K562 (cell line): ENCODE measurements around the gene TRABD. TPM values are rescaled to one million over a fixed set of nuclear protein-coding genes. Genes with fewer than 3 reads are reported as not detected.

Experiments used
- ATAC-seq: fragments of 200-7000 bp; cut with Tn5 transposase; 3 replicates; pipeline ENCODE4 v1.9.1; 2020; ENCODE audit warnings: moderate library complexity
- BruUV-seq: library from RNA; stranded (reverse); fragments of 400-500 nt; replicated peaks from 2 replicates; lab custom pipeline; 2021; lab: Mats Ljungman, UMichigan
- CTCF ChIA-PET: fragments of 300-600 bp; formaldehyde crosslinking; extraction: SDS; loops from one replicate; lab custom pipeline; 2021; ENCODE audit warnings: low intra/inter-chr PET ratio; lab: Yijun Ruan, JAX
- POLR2A ChIA-PET: fragments of 300-600, 350-650 bp; sonication (Branson Sonifier 250); formaldehyde crosslinking; extraction: SDS; loops from one replicate; lab custom pipeline; 2021; ENCODE audit warnings: antibody characterized with exemption, inconsistent platforms; lab: Yijun Ruan, JAX
- DNase-seq, 4 experiments: peaks; one replicate each; pipeline versions ENCODE4 v3.0.0 to v3.0.0-alpha.2; 2011 to 2018; ENCODE audit warnings: low spot score in 3 of 4, mixed read lengths in 3 of 4; ENCODE audit errors: extremely low read depth in 1 of 4
- FAIRE-seq: peaks from 2 replicates; lab custom pipeline; 2011; peaks lifted over from hg19 to GRCh38; lab: Jason Lieb, UNC
- H2AFZ ChIP-seq: 2 replicates; pipeline ENCODE4 v1.6.0; 2011; ENCODE audit warnings: low read depth, low read length, control low read depth, inconsistent platforms
- H3K27ac ChIP-seq: fragments of 200-600 bp; 3 replicates; pipeline ENCODE4 v1.8.0; 2011; ENCODE audit warnings: low read depth, mild to moderate bottlenecking, control low read depth, inconsistent platforms, low read length, moderate library complexity, mixed read lengths; ENCODE audit errors: extremely low read depth
- H3K27me3 ChIP-seq, 2 experiments: fragments of 300-600 bp in 1 of 2; 2 replicates in 1 of 2; 3 replicates in 1 of 2; pipeline versions ENCODE4 v1.6.0 to v1.8.0; 2011; ENCODE audit warnings: inconsistent platforms in 2 of 2, low read length in 2 of 2, mild to moderate bottlenecking in 1 of 2, mixed read lengths in 1 of 2, moderate library complexity in 1 of 2; ENCODE audit not compliant: control insufficient read depth in 2 of 2, insufficient read depth in 2 of 2
- H3K36me3 ChIP-seq: fragments of 300-600 bp; 3 replicates; pipeline ENCODE4 v1.8.0; 2011; ENCODE audit warnings: mild to moderate bottlenecking, low read length, inconsistent platforms; ENCODE audit not compliant: control insufficient read depth, insufficient read depth
- H3K4me1 ChIP-seq, 2 experiments: fragments of 200-600 bp in 1 of 2; replicated peaks in 1 of 2; 2 replicates in 1 of 2; 3 replicates in 1 of 2; pipeline versions ENCODE4 v1.5.1 to v1.8.0; 2011; ENCODE audit warnings: inconsistent platforms in 2 of 2, low read length in 2 of 2, mild to moderate bottlenecking in 1 of 2, mixed read lengths in 1 of 2, moderate library complexity in 1 of 2; ENCODE audit not compliant: control insufficient read depth in 2 of 2, insufficient read depth in 2 of 2
- H3K4me2 ChIP-seq: 2 replicates; pipeline ENCODE4 v1.6.1; 2011; ENCODE audit warnings: low read length, control low read depth, inconsistent platforms, mixed read lengths; ENCODE audit not compliant: insufficient read depth
- H3K4me3 ChIP-seq: fragments of 200-600 bp; sonication (generic), shearing (Covaris generic); 2 replicates; pipeline ENCODE4 v1.5.1; 2016; ENCODE audit warnings: control low read depth, inconsistent platforms
- H3K79me2 ChIP-seq: fragments of 200-600 bp; 3 replicates; pipeline ENCODE4 v1.8.0; 2011; ENCODE audit warnings: low read length, inconsistent platforms; ENCODE audit not compliant: control insufficient read depth, insufficient read depth
- H3K9ac ChIP-seq, 2 experiments: 2 replicates each; pipeline versions ENCODE4 v1.6.0 to v1.6.1; 2011; ENCODE audit warnings: low read depth in 2 of 2, low read length in 2 of 2, control low read depth in 1 of 2, inconsistent platforms in 1 of 2, mild to moderate bottlenecking in 1 of 2, mixed read lengths in 1 of 2; ENCODE audit not compliant: insufficient read depth in 1 of 2
- H3K9me1 ChIP-seq: one replicate; pipeline ENCODE4 v1.6.0; 2011; ENCODE audit warnings: inconsistent platforms, mild to moderate bottlenecking, low read length, moderate library complexity; ENCODE audit not compliant: control insufficient read depth, insufficient read depth
- H3K9me3 ChIP-seq: replicated peaks from 2 replicates; pipeline ENCODE4 v1.5.1; 2011; ENCODE audit warnings: low read depth, low read length, inconsistent platforms; ENCODE audit not compliant: control insufficient read depth, insufficient read depth
- H4K20me1 ChIP-seq: replicated peaks from 2 replicates; pipeline ENCODE4 v1.6.1; 2011; ENCODE audit warnings: low read length, inconsistent platforms, mixed read lengths; ENCODE audit not compliant: control insufficient read depth, insufficient read depth
- ADNP ChIP-seq: fragments of 200-800 bp; sonication (Bioruptor generic); IDR thresholded peaks from 2 replicates; pipeline ENCODE4 v1.6.1; 2016; ENCODE audit warnings: missing genetic modification characterization, missing compliant biosample characterization
- ATF2 ChIP-seq: sonication (generic); formaldehyde crosslinking; IDR thresholded peaks from 2 replicates; pipeline ENCODE4 v1.8.1; 2022; ENCODE audit warnings: missing genetic modification reagents
- BRD4 ChIP-seq: fragments of 200-600 bp; sonication (generic); IDR thresholded peaks from 2 replicates; pipeline ENCODE4 v1.6.1; 2017; ENCODE audit warnings: inconsistent platforms
- CBFA2T2 ChIP-seq: fragments of 450-650 bp; conservative IDR thresholded peaks from 2 replicates; pipeline ENCODE4 v1.6.1; 2017; ENCODE audit warnings: mild to moderate bottlenecking
- ETV5 ChIP-seq: sonication (generic); formaldehyde crosslinking; IDR thresholded peaks from 2 replicates; pipeline ENCODE4 v1.4.0; 2020; ENCODE audit warnings: low read depth, mild to moderate bottlenecking, missing genetic modification reagents
- FOXK2 ChIP-seq, 2 experiments: fragments of 450-650 bp; IDR thresholded peaks in 1 of 2; conservative IDR thresholded peaks in 1 of 2; 2 replicates each; pipeline ENCODE4 v1.6.1; 2016; ENCODE audit warnings: low read depth in 2 of 2, mild to moderate bottlenecking in 1 of 2
- GATAD2B ChIP-seq: fragments of 450-650 bp; IDR thresholded peaks from 2 replicates; pipeline ENCODE4 v1.6.1; 2017; ENCODE audit warnings: mild to moderate bottlenecking, borderline replicate concordance
- JUND ChIP-seq, 2 experiments: IDR thresholded peaks; 2 replicates in 1 of 2; 3 replicates in 1 of 2; pipeline ENCODE4 v1.6.1; 2011; ENCODE audit warnings: borderline replicate concordance in 2 of 2, low read depth in 2 of 2, low read length in 2 of 2, improper control_type of control experiment in 1 of 2, missing biosample characterization in 1 of 2, missing genetic modification characterization in 1 of 2, missing genetic modification reagents in 1 of 2
- PCBP2 ChIP-seq: fragments of 200-400 bp; formaldehyde crosslinking; IDR thresholded peaks from 2 replicates; pipeline ENCODE4 v1.6.1; 2018; ENCODE audit warnings: low read length, low read depth, mild to moderate bottlenecking, moderate library complexity; ENCODE audit not compliant: poor library complexity, severe bottlenecking
- POLR2G ChIP-seq: fragments of 200-400 bp; formaldehyde crosslinking; IDR thresholded peaks from 2 replicates; pipeline ENCODE4 v1.6.1; 2017; ENCODE audit warnings: low read depth, mild to moderate bottlenecking, antibody characterized with exemption, low read length, moderate library complexity
- RAD21 ChIP-seq, 2 experiments: fragments of 250-450 bp in 1 of 2; fragments of 450-650 bp in 1 of 2; sonication (Bioruptor Pico) in 1 of 2; formaldehyde crosslinking in 1 of 2; IDR thresholded peaks in 1 of 2; conservative IDR thresholded peaks in 1 of 2; 2 replicates each; pipeline versions ENCODE4 v1.4.0 to v1.8.0; 2020 to 2022; ENCODE audit warnings: mild to moderate bottlenecking in 2 of 2, moderate library complexity in 1 of 2
- RBFOX2 ChIP-seq: fragments of 200-400 bp; formaldehyde crosslinking; IDR thresholded peaks from 2 replicates; pipeline ENCODE4 v1.6.1; 2017; ENCODE audit warnings: low read depth, mild to moderate bottlenecking, low read length, moderate library complexity
- SMARCB1 ChIP-seq: IDR thresholded peaks from 2 replicates; pipeline ENCODE4 v1.6.1; 2011; ENCODE audit warnings: improper control_type of control experiment, low read depth; ENCODE audit not compliant: insufficient read length
- SPI1 ChIP-seq: IDR thresholded peaks from 2 replicates; pipeline ENCODE4 v1.6.1; 2011; ENCODE audit warnings: low read depth, low read length, control low read depth, borderline replicate concordance
- ZNF699 ChIP-seq: fragments of 250-450 bp; sonication (Bioruptor Pico); IDR thresholded peaks from 2 replicates; pipeline ENCODE4 v1.8.0; 2021; ENCODE audit warnings: mild to moderate bottlenecking, moderate library complexity; ENCODE audit not compliant: insufficient replicate concordance
- ZNF785 ChIP-seq: fragments of 250-450 bp; sonication (Bioruptor Pico); IDR thresholded peaks from 2 replicates; pipeline ENCODE4 v1.4.0; 2020; ENCODE audit warnings: mild to moderate bottlenecking
- WGBS: fragments of 100-300 bp; shearing (Covaris generic); methylation state at CpG from one replicate; pipeline ENCODE4 v1.1.6; 2016; ENCODE audit warnings: low coverage, mixed read lengths; ENCODE audit not compliant: insufficient coverage; ENCODE audit errors: missing lambda C conversion rate; 5-methylcytosine and 5-hydroxymethylcytosine counted together
- in situ Hi-C: fragments of 300-500 bp; cut with MboI; formaldehyde crosslinking; loops from 4 replicates; pipeline ENCODE4 v1.15.0; 2018; ENCODE audit warnings: inconsistent platforms, mixed read lengths
- intact Hi-C: fragments of 100-400 bp; cut with micrococcal nuclease; formaldehyde crosslinking; loops from 2 replicates; pipeline ENCODE4 v1.14.2; 2022
- polyA plus RNA-seq, 8 experiments: library from polyadenylated mRNA; depleted of rRNA in 4 of 8; stranded (reverse) in 5 of 8; unstranded in 3 of 8; fragments of >200 nt; fragmentation: Nextera tagmentation in 2 of 8; fragmentation: Illumina TruSeq in 1 of 8; extraction: Ambion mirVana in 2 of 8; extraction: Trizol in 1 of 8; gene quantifications; 2 replicates each; pipeline versions ENCODE4 v1.2.1 to v1.2.3, GENCODE V29; 2011 to 2014; ENCODE audit warnings: inconsistent platforms in 1 of 8, missing spikeins in 1 of 8
- total RNA-seq, 7 experiments: library from RNA; depleted of rRNA in 6 of 7; stranded (reverse); fragments of >200 nt in 6 of 7; fragmentation: Illumina TruSeq in 2 of 7; extraction: Trizol in 2 of 7; gene quantifications; 2 replicates each; pipeline versions ENCODE4 v1.2.1 to v1.2.3, GENCODE V29; 2011 to 2021; ENCODE audit warnings: low replicate concordance in 1 of 7

Gene TRABD
- total and polyA plus RNA-seq, 9 of the 15 experiments (the other 6 are each of a cell fraction or from before 2014, with no cell fraction given): 0.08 to 62.9 (median 14.0) TPM

- H3K4me2 ChIP-seq: no peak overlapping the region
Measured at GRCh38 chr22:50192436-50193204, 6.9 kb downstream of the TRABD start.

GRCh38 chr22:50193621-50194020 lies 7.9 kb downstream of the TRABD start:
- POLR2A ChIA-PET: no interaction called here
- peaks cover 12 to 56% of the 10 kb centered on the region in 2 experiments for H3K4me1 ChIP-seq

More at GRCh38 chr22:50192436-50193204, 6.9 kb downstream of the TRABD start:
- in situ Hi-C loops (no loop called here), intact Hi-C loops (no loop called here)
- Histone ChIP-seq H3K36me3 (peaks cover 59% of the 10 kb centered on the region; the same call in 2 of the 3 replicates), H3K4me1 (peaks cover 12 to 62% of the 10 kb centered on the region in 2 experiments), H3K9me1 (peaks cover 7% of the 10 kb centered on the region), H3K4me3 (no peak overlapping the region), H3K79me2 (peaks cover 48% of the 10 kb centered on the region), H3K27ac (no peak overlapping the region), H4K20me1 (peaks cover 8% of the 10 kb centered on the region)
- FAIRE-seq (no peak), ATAC-seq (no peak)
- no TSS peak for BruUV-seq
- ChIA-PET CTCF (no interaction called here), POLR2A (interaction anchor here (0.6 kb wide), 1 partner anchor 196 kb away, joined by 5 read pairs; no protein-coding TSS in a partner anchor)
- 94% methylated on average over 6 of the region's 25 CpGs for WGBS
- TF ChIP-seq POLR2G (0 out of 2 replicates have a peak, but pooled peaks have one; percentile 18), PCBP2 (no peak), SPI1 (peak; percentile 25; the same call in 1 of the 2 replicates), RAD21 (CRISPR knock-in tag; conservative IDR thresholded peaks at IDR 0.05 in 1 of 2, IDR thresholded peaks at IDR 0.05 in 1 of 2) (no peak), RBFOX2 (peak; percentile 25; the same call in 1 of the 2 replicates), ETV5 (CRISPR knock-in tag) (no peak)
- TF ChIP-seq, all 486 proteins: peak for 3
- H3K9ac ChIP-seq: no peak overlapping the region; a peak in 1 of 4 replicates
- no peak overlapping the region for H2AFZ ChIP-seq
- no peak for DNase-seq
- no peaks in the 10 kb centered on the region for H3K9me3 ChIP-seq
- no peaks in the 10 kb centered on the region for H3K27me3 ChIP-seq

More at GRCh38 chr22:50193621-50194020, 7.9 kb downstream of the TRABD start:
- no peak overlapping the region for H3K4me3 ChIP-seq
- no TSS peak for BruUV-seq
- intact Hi-C loops: no loop called here
- FAIRE-seq (no peak), DNase-seq (no peak), ATAC-seq (no peak)
- peaks cover 8% of the 10 kb centered on the region for H4K20me1 ChIP-seq
- H3K79me2 ChIP-seq: peaks cover 42% of the 10 kb centered on the region
- H3K9ac ChIP-seq: no peak overlapping the region
- 97% methylated on average over 5 of the region's 8 CpGs for WGBS
- no peak overlapping the region for H3K27ac ChIP-seq
- H3K9me1 ChIP-seq: peaks cover 7% of the 10 kb centered on the region
- H3K4me2 ChIP-seq: no peak overlapping the region
- H3K36me3 ChIP-seq: peaks cover 61% of the 10 kb centered on the region; the same call in 2 of the 3 replicates
- no peak for TF ChIP-seq FOXK2 (conservative IDR thresholded peaks at IDR 0.05 in 1 of 2, IDR thresholded peaks at IDR 0.05 in 1 of 2; ENCODE audit: low read depth in 2 of 2)
- no peak for TF ChIP-seq SMARCB1
- TF ChIP-seq BRD4: no peak
- no peak for TF ChIP-seq ZNF699 (CRISPR knock-in tag)
- no peak for TF ChIP-seq JUND (IDR thresholded peaks at IDR 0.05; ENCODE audit: borderline replicate concordance, low read depth, low read length)
- no peak for TF ChIP-seq JUND (tag; IDR thresholded peaks at IDR 0.05; ENCODE audit: borderline replicate concordance, low read depth, low read length)
- TF ChIP-seq GATAD2B: no peak
- no peak for TF ChIP-seq CBFA2T2
- no peak for TF ChIP-seq ZNF785 (CRISPR knock-in tag)
- TF ChIP-seq ADNP (tag): no peak
- TF ChIP-seq ATF2: no peak
- H2AFZ ChIP-seq: no peak overlapping the region
- no peaks in the 10 kb centered on the region for H3K27me3 ChIP-seq
- in situ Hi-C loops: no loop called here
- CTCF ChIA-PET: no interaction called here
- no peaks in the 10 kb centered on the region for H3K9me3 ChIP-seq
